WTC11 (cell line): Measurements from ENCODE around the gene USP49. TPM values are rescaled to one million over a fixed set of nuclear protein-coding genes. Genes with fewer than 3 reads are reported as not detected.

Source experiments
- ATAC-seq: fragments of 200-7000 bp; cut with Tn5 transposase; 2 replicates; pipeline ENCODE4 v1.10.0; 2021; ENCODE audit warnings: mild to moderate bottlenecking, moderate library complexity
- CTCF ChIA-PET: fragments of 300-600 bp; sonication (Branson Sonifier 250); formaldehyde crosslinking; loops from one replicate; lab custom pipeline; 2021; ENCODE audit warnings: antibody characterized with exemption; lab: Charles Lee
- POLR2A ChIA-PET: fragments of 350-600 bp; sonication (Branson Sonifier 250); formaldehyde crosslinking; loops from one replicate; lab custom pipeline; 2021; ENCODE audit warnings: antibody characterized with exemption; lab: Charles Lee
- DNase-seq: peaks from one replicate; pipeline ENCODE4 v3.0.0; 2021; ENCODE audit warnings: low spot score
- H3K27ac Mint-ChIP-seq: 2 replicates; pipeline ENCODE4 v1.8.0; 2021; ENCODE audit warnings: mixed read lengths
- H3K27me3 Mint-ChIP-seq: 2 replicates; pipeline ENCODE4 v1.8.0; 2021; ENCODE audit warnings: low read depth, mild to moderate bottlenecking, moderate library complexity, mixed read lengths
- H3K36me3 Mint-ChIP-seq: 2 replicates; pipeline ENCODE4 v1.8.0; 2021; ENCODE audit warnings: mixed read lengths
- H3K4me1 Mint-ChIP-seq: 2 replicates; pipeline ENCODE4 v1.8.0; 2022; ENCODE audit warnings: mixed read lengths
- H3K4me3 Mint-ChIP-seq: 2 replicates; pipeline ENCODE4 v1.8.0; 2021; ENCODE audit warnings: mild to moderate bottlenecking, moderate library complexity, mixed read lengths
- H3K9me3 Mint-ChIP-seq: 2 replicates; pipeline ENCODE4 v1.8.0; 2021; ENCODE audit warnings: mixed read lengths
- EMX1 ChIP-seq: fragments of 250-450 bp; sonication (Bioruptor Pico); IDR thresholded peaks from 2 replicates; pipeline ENCODE4 v1.8.0; 2021; ENCODE audit warnings: mild to moderate bottlenecking
- ESRRA ChIP-seq: sonication (generic); formaldehyde crosslinking; IDR thresholded peaks from 2 replicates; pipeline ENCODE4 v1.8.1; 2022; ENCODE audit warnings: mild to moderate bottlenecking, missing genetic modification reagents, borderline replicate concordance
- FOXP1 ChIP-seq: sonication (generic); formaldehyde crosslinking; IDR thresholded peaks from 2 replicates; pipeline ENCODE4 v1.8.0; 2022; ENCODE audit warnings: missing genetic modification reagents, mild to moderate bottlenecking, moderate library complexity, borderline replicate concordance
- GABPB1 ChIP-seq: sonication (generic); formaldehyde crosslinking; IDR thresholded peaks from 2 replicates; pipeline ENCODE4 v1.8.1; 2023; ENCODE audit warnings: mild to moderate bottlenecking, missing genetic modification reagents
- GRHL2 ChIP-seq: fragments of 250-450 bp; sonication (Bioruptor Pico); IDR thresholded peaks from 2 replicates; pipeline ENCODE4 v1.8.0; 2022; ENCODE audit warnings: mild to moderate bottlenecking, moderate library complexity; ENCODE audit not compliant: insufficient replicate concordance, severe bottlenecking
- GTF2I ChIP-seq: fragments of 250-450 bp; sonication (Bioruptor Pico); conservative IDR thresholded peaks from 2 replicates; pipeline ENCODE4 v1.4.0; 2021; ENCODE audit warnings: mild to moderate bottlenecking
- JAZF1 ChIP-seq: fragments of 250-450 bp; sonication (Bioruptor Pico); IDR thresholded peaks from 2 replicates; pipeline ENCODE4 v1.9.0; 2021; ENCODE audit warnings: moderate library complexity, mild to moderate bottlenecking, inconsistent platforms
- PRRX2 ChIP-seq: fragments of 250-450 bp; sonication (Bioruptor Pico); IDR thresholded peaks from 2 replicates; pipeline ENCODE4 v1.8.0; 2021; ENCODE audit warnings: mild to moderate bottlenecking
- RORB ChIP-seq: fragments of 250-450 bp; sonication (Bioruptor Pico); IDR thresholded peaks from 2 replicates; pipeline ENCODE4 v1.9.0; 2021; ENCODE audit warnings: mild to moderate bottlenecking
- TEAD4 ChIP-seq: sonication (generic); formaldehyde crosslinking; IDR thresholded peaks from 2 replicates; pipeline ENCODE4 v1.8.0; 2022; ENCODE audit warnings: mild to moderate bottlenecking, missing genetic modification reagents
- ZNF263 ChIP-seq: sonication (generic); formaldehyde crosslinking; IDR thresholded peaks from 2 replicates; pipeline ENCODE4 v1.8.1; 2022; ENCODE audit warnings: low read depth, mild to moderate bottlenecking, moderate library complexity, missing genetic modification reagents
- total RNA-seq: library from RNA; stranded (reverse); gene quantifications from 3 replicates; pipeline ENCODE4 v1.2.3, GENCODE V29; 2021
- TF ChIP-seq, protein P1 (sequence below): sonication (generic); formaldehyde crosslinking; IDR thresholded peaks from 2 replicates; pipeline ENCODE4 v1.8.1; 2023; ENCODE audit warnings: mild to moderate bottlenecking, missing genetic modification reagents
- TF ChIP-seq, protein P2 (sequence below): sonication (generic); formaldehyde crosslinking; IDR thresholded peaks from 2 replicates; pipeline ENCODE4 v1.8.1; 2023; ENCODE audit warnings: mild to moderate bottlenecking, missing genetic modification reagents, moderate library complexity
- TF ChIP-seq, protein P3 (sequence below): sonication (generic); formaldehyde crosslinking; IDR thresholded peaks from 2 replicates; pipeline ENCODE4 v1.8.0; 2022; ENCODE audit warnings: mild to moderate bottlenecking, missing genetic modification reagents
- TF ChIP-seq, protein P4 (sequence below): fragments of 250-450 bp; sonication (Bioruptor Pico); IDR thresholded peaks from 2 replicates; pipeline ENCODE4 v1.9.0; 2021; ENCODE audit warnings: mild to moderate bottlenecking
- TF ChIP-seq, protein P5 (sequence below): sonication (generic); formaldehyde crosslinking; IDR thresholded peaks from 2 replicates; pipeline ENCODE4 v1.8.1; 2023; ENCODE audit warnings: mild to moderate bottlenecking, moderate library complexity, missing genetic modification reagents
- TF ChIP-seq, protein P6 (sequence below): fragments of 250-450 bp; sonication (Bioruptor Pico); IDR thresholded peaks from 2 replicates; pipeline ENCODE4 v2.1.2; 2022; ENCODE audit warnings: mild to moderate bottlenecking, moderate library complexity
- TF ChIP-seq, protein P7 (sequence below): sonication (generic); formaldehyde crosslinking; conservative IDR thresholded peaks from 2 replicates; pipeline ENCODE4 v1.8.1; 2022; ENCODE audit warnings: mild to moderate bottlenecking, missing genetic modification reagents
- TF ChIP-seq, protein P8 (sequence below): sonication (generic); formaldehyde crosslinking; IDR thresholded peaks from 2 replicates; pipeline ENCODE4 v1.8.0; 2023; ENCODE audit warnings: missing genetic modification reagents, mild to moderate bottlenecking, borderline replicate concordance

USP49 gene
- total RNA-seq, 1 experiment from 2014 or later, result 18.4 TPM

DNA sequence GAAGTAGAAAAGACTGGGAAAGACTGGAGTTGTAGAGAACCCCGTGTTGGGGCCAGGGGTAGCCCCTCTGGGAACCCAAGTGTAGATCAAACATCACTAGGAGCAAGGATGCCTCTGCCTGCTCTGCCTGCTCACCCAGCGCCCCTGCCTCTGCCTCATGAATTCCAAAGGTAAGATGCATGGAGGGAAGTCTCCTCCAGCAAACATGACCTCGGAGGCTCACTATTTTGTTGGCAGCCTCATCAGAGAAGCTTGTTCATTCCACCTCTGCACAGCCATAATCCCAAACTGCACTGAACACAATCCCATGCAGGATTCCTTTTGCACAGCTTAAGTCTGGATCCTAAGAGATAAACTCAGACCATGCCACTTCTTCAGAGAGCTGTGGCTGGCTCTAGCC is 120.3 kb downstream of the USP49 start:
- Mint-ChIP-seq H3K27me3 (no peaks in the 10 kb centered on the region), H3K36me3 (peaks cover 8% of the 10 kb centered on the region; the same call in 1 of the 2 replicates), H3K9me3 (no peaks in the 10 kb centered on the region), H3K4me1 (peaks cover 6% of the 10 kb centered on the region), H3K4me3 (no peak overlapping the region), H3K27ac (no peak overlapping the region)
- TF ChIP-seq, protein P1, sequence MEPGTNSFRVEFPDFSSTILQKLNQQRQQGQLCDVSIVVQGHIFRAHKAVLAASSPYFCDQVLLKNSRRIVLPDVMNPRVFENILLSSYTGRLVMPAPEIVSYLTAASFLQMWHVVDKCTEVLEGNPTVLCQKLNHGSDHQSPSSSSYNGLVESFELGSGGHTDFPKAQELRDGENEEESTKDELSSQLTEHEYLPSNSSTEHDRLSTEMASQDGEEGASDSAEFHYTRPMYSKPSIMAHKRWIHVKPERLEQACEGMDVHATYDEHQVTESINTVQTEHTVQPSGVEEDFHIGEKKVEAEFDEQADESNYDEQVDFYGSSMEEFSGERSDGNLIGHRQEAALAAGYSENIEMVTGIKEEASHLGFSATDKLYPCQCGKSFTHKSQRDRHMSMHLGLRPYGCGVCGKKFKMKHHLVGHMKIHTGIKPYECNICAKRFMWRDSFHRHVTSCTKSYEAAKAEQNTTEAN (CRISPR knock-in tag), result no peak
- no peak for TF ChIP-seq TEAD4 (CRISPR knock-in tag)
- no peak for TF ChIP-seq ESRRA
- no peak for TF ChIP-seq EMX1 (CRISPR knock-in tag)
- no peak for TF ChIP-seq GABPB1 (CRISPR knock-in tag)
- TF ChIP-seq JAZF1 (CRISPR knock-in tag), result no peak
- no peak for TF ChIP-seq ZNF263 (CRISPR knock-in tag)
- TF ChIP-seq, protein P2, sequence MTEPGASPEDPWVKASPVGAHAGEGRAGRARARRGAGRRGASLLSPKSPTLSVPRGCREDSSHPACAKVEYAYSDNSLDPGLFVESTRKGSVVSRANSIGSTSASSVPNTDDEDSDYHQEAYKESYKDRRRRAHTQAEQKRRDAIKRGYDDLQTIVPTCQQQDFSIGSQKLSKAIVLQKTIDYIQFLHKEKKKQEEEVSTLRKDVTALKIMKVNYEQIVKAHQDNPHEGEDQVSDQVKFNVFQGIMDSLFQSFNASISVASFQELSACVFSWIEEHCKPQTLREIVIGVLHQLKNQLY (CRISPR knock-in tag), result no peak
- TF ChIP-seq, protein P3, sequence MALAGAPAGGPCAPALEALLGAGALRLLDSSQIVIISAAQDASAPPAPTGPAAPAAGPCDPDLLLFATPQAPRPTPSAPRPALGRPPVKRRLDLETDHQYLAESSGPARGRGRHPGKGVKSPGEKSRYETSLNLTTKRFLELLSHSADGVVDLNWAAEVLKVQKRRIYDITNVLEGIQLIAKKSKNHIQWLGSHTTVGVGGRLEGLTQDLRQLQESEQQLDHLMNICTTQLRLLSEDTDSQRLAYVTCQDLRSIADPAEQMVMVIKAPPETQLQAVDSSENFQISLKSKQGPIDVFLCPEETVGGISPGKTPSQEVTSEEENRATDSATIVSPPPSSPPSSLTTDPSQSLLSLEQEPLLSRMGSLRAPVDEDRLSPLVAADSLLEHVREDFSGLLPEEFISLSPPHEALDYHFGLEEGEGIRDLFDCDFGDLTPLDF (CRISPR knock-in tag), result no peak
- TF ChIP-seq PRRX2 (CRISPR knock-in tag), result no peak
- TF ChIP-seq, protein P4, sequence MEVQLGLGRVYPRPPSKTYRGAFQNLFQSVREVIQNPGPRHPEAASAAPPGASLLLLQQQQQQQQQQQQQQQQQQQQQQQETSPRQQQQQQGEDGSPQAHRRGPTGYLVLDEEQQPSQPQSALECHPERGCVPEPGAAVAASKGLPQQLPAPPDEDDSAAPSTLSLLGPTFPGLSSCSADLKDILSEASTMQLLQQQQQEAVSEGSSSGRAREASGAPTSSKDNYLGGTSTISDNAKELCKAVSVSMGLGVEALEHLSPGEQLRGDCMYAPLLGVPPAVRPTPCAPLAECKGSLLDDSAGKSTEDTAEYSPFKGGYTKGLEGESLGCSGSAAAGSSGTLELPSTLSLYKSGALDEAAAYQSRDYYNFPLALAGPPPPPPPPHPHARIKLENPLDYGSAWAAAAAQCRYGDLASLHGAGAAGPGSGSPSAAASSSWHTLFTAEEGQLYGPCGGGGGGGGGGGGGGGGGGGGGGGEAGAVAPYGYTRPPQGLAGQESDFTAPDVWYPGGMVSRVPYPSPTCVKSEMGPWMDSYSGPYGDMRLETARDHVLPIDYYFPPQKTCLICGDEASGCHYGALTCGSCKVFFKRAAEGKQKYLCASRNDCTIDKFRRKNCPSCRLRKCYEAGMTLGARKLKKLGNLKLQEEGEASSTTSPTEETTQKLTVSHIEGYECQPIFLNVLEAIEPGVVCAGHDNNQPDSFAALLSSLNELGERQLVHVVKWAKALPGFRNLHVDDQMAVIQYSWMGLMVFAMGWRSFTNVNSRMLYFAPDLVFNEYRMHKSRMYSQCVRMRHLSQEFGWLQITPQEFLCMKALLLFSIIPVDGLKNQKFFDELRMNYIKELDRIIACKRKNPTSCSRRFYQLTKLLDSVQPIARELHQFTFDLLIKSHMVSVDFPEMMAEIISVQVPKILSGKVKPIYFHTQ (CRISPR knock-in tag), result no peak
- TF ChIP-seq GTF2I (CRISPR knock-in tag), result no peak
- TF ChIP-seq GRHL2, result no peak
- TF ChIP-seq, protein P5, sequence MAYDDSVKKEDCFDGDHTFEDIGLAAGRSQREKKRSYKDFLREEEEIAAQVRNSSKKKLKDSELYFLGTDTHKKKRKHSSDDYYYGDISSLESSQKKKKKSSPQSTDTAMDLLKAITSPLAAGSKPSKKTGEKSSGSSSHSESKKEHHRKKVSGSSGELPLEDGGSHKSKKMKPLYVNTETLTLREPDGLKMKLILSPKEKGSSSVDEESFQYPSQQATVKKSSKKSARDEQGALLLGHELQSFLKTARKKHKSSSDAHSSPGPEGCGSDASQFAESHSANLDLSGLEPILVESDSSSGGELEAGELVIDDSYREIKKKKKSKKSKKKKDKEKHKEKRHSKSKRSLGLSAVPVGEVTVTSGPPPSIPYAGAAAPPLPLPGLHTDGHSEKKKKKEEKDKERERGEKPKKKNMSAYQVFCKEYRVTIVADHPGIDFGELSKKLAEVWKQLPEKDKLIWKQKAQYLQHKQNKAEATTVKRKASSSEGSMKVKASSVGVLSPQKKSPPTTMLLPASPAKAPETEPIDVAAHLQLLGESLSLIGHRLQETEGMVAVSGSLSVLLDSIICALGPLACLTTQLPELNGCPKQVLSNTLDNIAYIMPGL (CRISPR knock-in tag), result no peak
- TF ChIP-seq RORB, result no peak
- ATAC-seq (no peak), DNase-seq (no peak)
- ChIA-PET POLR2A (no interaction called here), CTCF (interaction anchor here (0.8 to 2.5 kb wide), 4 partner anchors 9 to 92 kb away, joined by 3 to 19 read pairs (median 4); no protein-coding TSS in a partner anchor)

DNA sequence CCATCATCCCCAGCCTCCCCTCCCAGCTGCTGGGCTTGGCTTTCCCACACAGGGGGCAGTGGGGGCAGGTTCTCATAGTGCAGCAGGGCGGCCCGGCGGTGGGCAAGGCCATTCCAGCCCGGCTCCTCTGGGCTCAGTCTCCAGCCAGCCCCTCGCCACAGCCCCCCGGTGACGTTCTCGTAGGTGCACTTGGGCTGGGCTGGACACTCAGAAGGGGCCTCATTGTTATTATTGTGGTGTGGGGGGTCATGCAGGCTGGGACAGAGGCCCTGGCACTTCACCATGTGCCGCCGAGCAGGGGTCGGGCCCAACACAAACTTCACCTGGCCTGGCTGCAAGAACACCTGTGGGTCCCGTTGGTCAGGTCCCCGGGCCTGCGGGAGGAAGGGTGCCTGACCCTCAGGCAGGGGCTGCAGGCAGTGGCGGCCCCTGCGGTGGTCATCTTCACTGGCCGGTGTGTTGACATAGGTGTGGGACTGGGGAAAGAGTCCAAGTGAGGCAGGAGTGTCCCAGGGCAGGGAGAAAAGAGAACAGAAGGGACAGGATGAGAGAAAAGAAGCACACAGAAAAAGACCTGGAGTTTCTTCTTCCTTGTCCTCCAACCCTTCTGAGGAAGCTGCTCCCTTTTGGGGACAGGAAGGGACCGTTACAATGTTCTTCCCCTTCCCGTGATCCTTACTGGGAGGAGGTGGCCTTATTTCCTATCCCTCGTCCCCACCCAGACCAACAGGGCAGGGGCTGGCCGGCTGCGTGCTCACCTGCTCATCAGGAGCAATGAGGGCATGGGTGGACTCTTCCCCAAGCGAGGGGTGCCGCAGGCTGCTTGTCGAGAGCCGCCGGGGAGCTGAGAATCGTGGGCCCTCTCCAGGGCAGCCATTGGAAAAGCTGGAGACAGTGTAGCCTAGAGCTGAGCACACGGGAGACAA is 123.9 kb downstream of the USP49 start:
- no peak for DNase-seq
- ATAC-seq, result no peak
- ChIA-PET CTCF (interaction anchor here (1.1 to 1.3 kb wide), 3 partner anchors 16 to 71 kb away, joined by 3 to 4 read pairs (median 3); partner anchors contain the start of gene TOMM6), POLR2A (no interaction called here)
- Mint-ChIP-seq H3K4me3 (no peak overlapping the region), H3K27me3 (no peaks in the 10 kb centered on the region), H3K27ac (no peak overlapping the region), H3K9me3 (no peaks in the 10 kb centered on the region), H3K4me1 (peaks cover 12% of the 10 kb centered on the region), H3K36me3 (peaks cover 8% of the 10 kb centered on the region; the same call in 1 of the 2 replicates)
- TF ChIP-seq FOXP1 (no peak), RORB (no peak), PRRX2 (CRISPR knock-in tag) (no peak), GABPB1 (CRISPR knock-in tag) (no peak)
- TF ChIP-seq, protein P6, sequence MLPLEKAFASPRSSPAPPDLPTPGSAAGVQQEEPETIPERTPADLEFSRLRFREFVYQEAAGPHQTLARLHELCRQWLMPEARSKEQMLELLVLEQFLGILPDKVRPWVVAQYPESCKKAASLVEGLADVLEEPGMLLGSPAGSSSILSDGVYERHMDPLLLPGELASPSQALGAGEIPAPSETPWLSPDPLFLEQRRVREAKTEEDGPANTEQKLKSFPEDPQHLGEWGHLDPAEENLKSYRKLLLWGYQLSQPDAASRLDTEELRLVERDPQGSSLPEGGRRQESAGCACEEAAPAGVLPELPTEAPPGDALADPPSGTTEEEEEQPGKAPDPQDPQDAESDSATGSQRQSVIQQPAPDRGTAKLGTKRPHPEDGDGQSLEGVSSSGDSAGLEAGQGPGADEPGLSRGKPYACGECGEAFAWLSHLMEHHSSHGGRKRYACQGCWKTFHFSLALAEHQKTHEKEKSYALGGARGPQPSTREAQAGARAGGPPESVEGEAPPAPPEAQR (CRISPR knock-in tag), result no peak
- TF ChIP-seq, protein P7, sequence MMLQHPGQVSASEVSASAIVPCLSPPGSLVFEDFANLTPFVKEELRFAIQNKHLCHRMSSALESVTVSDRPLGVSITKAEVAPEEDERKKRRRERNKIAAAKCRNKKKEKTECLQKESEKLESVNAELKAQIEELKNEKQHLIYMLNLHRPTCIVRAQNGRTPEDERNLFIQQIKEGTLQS (CRISPR knock-in tag), result no peak
- TF ChIP-seq, protein P8, sequence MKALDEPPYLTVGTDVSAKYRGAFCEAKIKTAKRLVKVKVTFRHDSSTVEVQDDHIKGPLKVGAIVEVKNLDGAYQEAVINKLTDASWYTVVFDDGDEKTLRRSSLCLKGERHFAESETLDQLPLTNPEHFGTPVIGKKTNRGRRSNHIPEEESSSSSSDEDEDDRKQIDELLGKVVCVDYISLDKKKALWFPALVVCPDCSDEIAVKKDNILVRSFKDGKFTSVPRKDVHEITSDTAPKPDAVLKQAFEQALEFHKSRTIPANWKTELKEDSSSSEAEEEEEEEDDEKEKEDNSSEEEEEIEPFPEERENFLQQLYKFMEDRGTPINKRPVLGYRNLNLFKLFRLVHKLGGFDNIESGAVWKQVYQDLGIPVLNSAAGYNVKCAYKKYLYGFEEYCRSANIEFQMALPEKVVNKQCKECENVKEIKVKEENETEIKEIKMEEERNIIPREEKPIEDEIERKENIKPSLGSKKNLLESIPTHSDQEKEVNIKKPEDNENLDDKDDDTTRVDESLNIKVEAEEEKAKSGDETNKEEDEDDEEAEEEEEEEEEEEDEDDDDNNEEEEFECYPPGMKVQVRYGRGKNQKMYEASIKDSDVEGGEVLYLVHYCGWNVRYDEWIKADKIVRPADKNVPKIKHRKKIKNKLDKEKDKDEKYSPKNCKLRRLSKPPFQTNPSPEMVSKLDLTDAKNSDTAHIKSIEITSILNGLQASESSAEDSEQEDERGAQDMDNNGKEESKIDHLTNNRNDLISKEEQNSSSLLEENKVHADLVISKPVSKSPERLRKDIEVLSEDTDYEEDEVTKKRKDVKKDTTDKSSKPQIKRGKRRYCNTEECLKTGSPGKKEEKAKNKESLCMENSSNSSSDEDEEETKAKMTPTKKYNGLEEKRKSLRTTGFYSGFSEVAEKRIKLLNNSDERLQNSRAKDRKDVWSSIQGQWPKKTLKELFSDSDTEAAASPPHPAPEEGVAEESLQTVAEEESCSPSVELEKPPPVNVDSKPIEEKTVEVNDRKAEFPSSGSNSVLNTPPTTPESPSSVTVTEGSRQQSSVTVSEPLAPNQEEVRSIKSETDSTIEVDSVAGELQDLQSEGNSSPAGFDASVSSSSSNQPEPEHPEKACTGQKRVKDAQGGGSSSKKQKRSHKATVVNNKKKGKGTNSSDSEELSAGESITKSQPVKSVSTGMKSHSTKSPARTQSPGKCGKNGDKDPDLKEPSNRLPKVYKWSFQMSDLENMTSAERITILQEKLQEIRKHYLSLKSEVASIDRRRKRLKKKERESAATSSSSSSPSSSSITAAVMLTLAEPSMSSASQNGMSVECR (CRISPR knock-in tag), result no peak
